Left ventricle myocardium inferior (tissue), 1 donor: Measurements from ENCODE around the gene TLR8. TPM values are rescaled to one million over a fixed set of nuclear protein-coding genes. Genes with fewer than 3 reads are reported as not detected.
"Not testable (repeated sequence)": the region's sequence is repeated elsewhere in the genome, so short reads cannot be mapped to it uniquely, and the experiment has no call there.

Experiments
- DNase-seq: peaks from one replicate; pipeline ENCODE4 v3.0.0-alpha.2; 2020
- H3K27ac ChIP-seq: fragments of 200-600 bp; replicated peaks from 2 replicates; pipeline ENCODE4 v1.8.0; 2021
- H3K27me3 ChIP-seq: fragments of 200-600 bp; 2 replicates; pipeline ENCODE4 v1.8.0; 2021; ENCODE audit warnings: low read depth
- H3K36me3 ChIP-seq: fragments of 200-600 bp; 2 replicates; pipeline ENCODE4 v1.8.0; 2021
- H3K4me1 ChIP-seq: fragments of 200-600 bp; 2 replicates; pipeline ENCODE4 v1.8.0; 2021
- H3K4me3 ChIP-seq: fragments of 200-600 bp; 2 replicates; pipeline ENCODE4 v1.8.0; 2021; ENCODE audit warnings: mild to moderate bottlenecking, moderate library complexity
- H3K9me3 ChIP-seq: fragments of 200-600 bp; replicated peaks from 2 replicates; pipeline ENCODE4 v1.8.0; 2021
- CTCF ChIP-seq: fragments of 200-600 bp; IDR thresholded peaks from 2 replicates; pipeline ENCODE4 v1.8.0; 2021; ENCODE audit warnings: antibody characterized with exemption, mild to moderate bottlenecking, borderline replicate concordance
- intact Hi-C: fragments of 100-400 bp; cut with micrococcal nuclease; formaldehyde crosslinking; loops from one replicate; pipeline ENCODE4 v1.11.0; 2022
- total RNA-seq: library from RNA; stranded (reverse); fragmentation: NEBNext Ultra II Directional; extraction: Animal tissue kit (Norgen Biotek cat#: 25700); gene quantifications from one replicate; pipeline ENCODE4 v1.2.1, GENCODE V29; 2021
- donor health status: DM: no; HTN: yes; CAD: no; lungs with severe emphysema.

TLR8 gene
- total RNA-seq, 1 donor from 2014 or later, result 0.85 TPM

DNA sequence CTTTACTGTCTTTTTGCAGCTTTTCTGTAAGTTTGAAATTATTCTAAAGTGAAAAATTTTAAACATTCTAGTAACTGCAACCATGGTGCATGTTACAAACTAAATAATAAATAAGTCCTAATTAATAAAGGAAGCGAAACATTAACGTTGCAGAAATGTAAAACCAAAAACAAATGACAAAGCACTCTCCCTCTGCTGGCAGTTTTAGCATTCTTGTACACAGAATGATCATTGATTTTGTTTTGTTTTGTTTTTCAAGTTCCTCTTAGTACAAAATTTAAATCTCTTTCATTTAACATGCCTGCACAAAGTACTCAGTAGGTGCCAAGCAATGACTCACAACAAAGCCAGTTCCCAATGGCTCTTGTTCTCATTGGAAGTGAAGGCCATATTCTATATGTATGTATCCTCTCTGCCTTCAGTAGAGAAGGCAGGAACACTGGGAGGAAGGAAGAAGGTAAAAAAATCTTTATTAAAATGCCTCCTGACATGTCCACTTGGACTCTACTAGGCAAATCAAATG lies 54.8 kb downstream of the TLR8 start:
- Histone ChIP-seq H3K9me3 (no peaks in the 10 kb centered on the region), H3K4me1 (peaks cover 4% of the 10 kb centered on the region), H3K36me3 (no peaks in the 10 kb centered on the region), H3K27ac (no peak overlapping the region), H3K27me3 (no peaks in the 10 kb centered on the region), H3K4me3 (no peak overlapping the region)
- no peak for TF ChIP-seq CTCF
- intact Hi-C loops, result no loop called here
- no peak for DNase-seq

- intact Hi-C loops, result no loop called here
- Histone ChIP-seq H3K36me3 (no peaks in the 10 kb centered on the region), H3K4me3 (no peak overlapping the region), H3K27me3 (no peaks in the 10 kb centered on the region), H3K27ac (no peak overlapping the region), H3K4me1 (no peaks in the 10 kb centered on the region), H3K9me3 (no peaks in the 10 kb centered on the region)
- DNase-seq, result no peak
- TF ChIP-seq CTCF, result no peak
Observed at GRCh38 chrX:12962041-12962504, 55.7 kb downstream of the TLR8 start.

GRCh38 chrX:12963210-12963850 lies 56.9 kb downstream of the TLR8 start:
- H3K4me3 ChIP-seq, H3K27me3 ChIP-seq, intact Hi-C loops, H3K27ac ChIP-seq, H3K4me1 ChIP-seq, H3K36me3 ChIP-seq, DNase-seq, H3K9me3 ChIP-seq: not testable (repeated sequence)

- no peak for DNase-seq
- Histone ChIP-seq H3K4me1 (no peaks in the 10 kb centered on the region), H3K36me3 (no peaks in the 10 kb centered on the region), H3K27me3 (no peaks in the 10 kb centered on the region), H3K4me3 (no peak overlapping the region), H3K27ac (no peak overlapping the region), H3K9me3 (no peaks in the 10 kb centered on the region)
- no peak for TF ChIP-seq CTCF
- intact Hi-C loops, result no loop called here
Observed at GRCh38 chrX:12965131-12965940, 58.9 kb downstream of the TLR8 start.

GRCh38 chrX:12966151-12966550 lies 59.7 kb downstream of the TLR8 start:
- Histone ChIP-seq H3K27me3 (no peaks in the 10 kb centered on the region), H3K36me3 (no peaks in the 10 kb centered on the region), H3K27ac (no peak overlapping the region), H3K4me1 (peaks cover 4% of the 10 kb centered on the region), H3K4me3 (no peak overlapping the region), H3K9me3 (no peaks in the 10 kb centered on the region)
- no peak for TF ChIP-seq CTCF
- intact Hi-C loops, result no loop called here
- DNase-seq, result no peak
